Spinal cord (tissue), 10 donors: ENCODE measurements around the gene HMX2. TPM values are rescaled to one million over a fixed set of nuclear protein-coding genes. Genes with fewer than 3 reads are reported as not detected.
A peak's percentile ranks its signal among the peaks of the same experiment; 100 is the strongest.

ENCODE experiments used
- DNase-seq, 6 donors: peaks; one replicate each; pipeline versions ENCODE4 v3.0.0 to v3.0.0-alpha.2; 2013 to 2015; ENCODE audit warnings: low spot score in 6 of 6, low read depth in 4 of 6
- H3K27ac ChIP-seq: one replicate; pipeline ENCODE4 v1.5.1; 2013; ENCODE audit warnings: low read depth, low read length, control low read depth
- H3K27me3 ChIP-seq: one replicate; pipeline ENCODE4 v1.6.1; 2013; ENCODE audit warnings: low read length; ENCODE audit not compliant: control insufficient read depth, insufficient read depth
- H3K36me3 ChIP-seq: one replicate; pipeline ENCODE4 v1.6.1; 2013; ENCODE audit warnings: low read length; ENCODE audit not compliant: control insufficient read depth, insufficient read depth
- H3K4me1 ChIP-seq: one replicate; pipeline ENCODE4 v1.6.1; 2013; ENCODE audit warnings: low read length; ENCODE audit not compliant: control insufficient read depth, insufficient read depth
- H3K4me3 ChIP-seq: one replicate; pipeline ENCODE4 v1.5.1; 2013; ENCODE audit warnings: low read depth, low read length, control low read depth
- H3K9me3 ChIP-seq: one replicate; pipeline ENCODE4 v1.6.1; 2013; ENCODE audit warnings: low read length; ENCODE audit not compliant: control insufficient read depth, insufficient read depth
- WGBS: methylation state at CpG from one replicate; pipeline ENCODE4 v1.1.5; 2013; ENCODE audit warnings: missing lambda C conversion rate; ENCODE audit not compliant: insufficient coverage; 5-methylcytosine and 5-hydroxymethylcytosine counted together
- polyA plus RNA-seq, 2 donors: library from polyadenylated mRNA; unstranded; fragments of 120-200 nt; gene quantifications; one replicate each; pipeline ENCODE4 v1.2.1, GENCODE V29; 2013; ENCODE audit not compliant: insufficient read length in 2 of 2
- total RNA-seq, 2 donors: library from RNA; depleted of rRNA in 1 of 2; stranded (reverse); fragments of 120-200 nt in 1 of 2; fragments of >200 nt in 1 of 2; gene quantifications; one replicate each; pipeline versions ENCODE4 v1.2.3 to v1.2.4, GENCODE V29; 2013 to 2014
- donor health status: healthy.

HMX2 gene
- total and polyA plus RNA-seq, 4 donors: 0.09 to 0.68 TPM; not detected in 2

DNA sequence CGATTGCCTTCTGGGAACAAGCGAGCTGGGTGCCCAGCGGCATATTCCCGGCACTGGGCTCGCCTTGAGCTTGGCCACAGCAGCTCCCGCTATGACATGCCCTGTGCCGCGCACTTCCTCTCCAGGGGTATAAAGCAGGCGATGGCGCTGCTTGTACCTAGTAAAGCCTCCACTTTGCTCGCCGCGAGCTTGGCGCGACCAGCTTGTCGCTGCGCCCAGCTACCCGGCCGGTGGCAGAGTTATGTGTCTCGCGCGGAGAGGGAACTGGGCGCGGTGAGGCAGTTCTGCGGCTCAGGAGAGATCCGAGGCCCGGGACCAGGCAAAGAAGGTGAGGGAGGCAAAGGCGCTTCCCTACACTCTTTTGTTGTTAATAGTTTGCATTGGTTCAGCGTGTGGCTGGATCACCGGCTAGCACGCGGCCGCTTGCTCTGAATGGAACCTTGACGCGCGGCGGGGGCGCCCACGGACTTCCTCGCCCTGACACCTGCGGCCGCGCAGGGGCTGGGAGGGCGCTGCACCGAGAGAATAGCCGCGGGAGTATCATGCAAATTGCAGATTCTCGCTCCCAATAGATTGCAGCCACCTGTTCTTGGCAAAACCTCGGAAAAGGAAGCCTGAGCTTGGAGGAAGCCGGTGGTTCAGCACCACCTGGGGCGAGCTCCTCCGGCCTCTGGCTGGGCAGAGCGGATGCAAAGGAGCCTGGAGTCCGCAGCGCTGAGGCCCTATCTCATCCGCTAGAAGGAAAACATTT is 3.2 kb downstream of the HMX2 start:
- H3K4me3 ChIP-seq: no peak overlapping the region
- peak in 2 of 6 donors; percentile 42 to 55 for DNase-seq
- WGBS: under 1% methylated on average over 52 of the region's 56 CpGs

DNA sequence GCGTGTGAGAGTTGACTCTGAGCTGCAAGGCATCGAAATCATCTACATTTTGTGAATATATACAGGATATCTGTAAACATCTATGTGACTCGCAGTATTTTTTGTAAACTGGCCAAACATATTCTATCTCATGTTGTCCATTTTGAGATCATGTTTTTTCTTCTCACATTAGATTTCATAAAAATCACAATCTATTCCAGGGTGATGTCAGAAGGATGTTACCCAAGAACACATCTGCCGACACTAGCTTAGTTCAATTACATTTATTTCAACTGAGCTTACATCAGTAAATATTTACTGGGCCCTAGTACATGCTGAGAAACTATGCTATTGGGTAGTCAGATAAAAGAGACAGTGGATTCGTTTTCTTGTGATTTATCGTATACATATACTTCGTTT is 3.8 kb downstream of the HMX2 start:
- WGBS: no CpG with 5 or more reads among the region's 7 CpGs
- Histone ChIP-seq H3K9me3 (no peaks in the 10 kb centered on the region), H3K36me3 (peaks cover 5% of the 10 kb centered on the region), H3K27me3 (peaks cover 66% of the 10 kb centered on the region), H3K4me3 (no peak overlapping the region), H3K27ac (no peak overlapping the region), H3K4me1 (peaks cover 42% of the 10 kb centered on the region)
- DNase-seq: peak in 2 of 6 donors; percentile 33 to 58

More for the DNA sequence above, 3.2 kb downstream of the HMX2 start:
- Histone ChIP-seq H3K27me3 (peaks cover 72% of the 10 kb centered on the region), H3K4me1 (peaks cover 42% of the 10 kb centered on the region), H3K9me3 (no peaks in the 10 kb centered on the region), H3K36me3 (peaks cover under 1% of the 10 kb centered on the region), H3K27ac (no peak overlapping the region)

DNA sequence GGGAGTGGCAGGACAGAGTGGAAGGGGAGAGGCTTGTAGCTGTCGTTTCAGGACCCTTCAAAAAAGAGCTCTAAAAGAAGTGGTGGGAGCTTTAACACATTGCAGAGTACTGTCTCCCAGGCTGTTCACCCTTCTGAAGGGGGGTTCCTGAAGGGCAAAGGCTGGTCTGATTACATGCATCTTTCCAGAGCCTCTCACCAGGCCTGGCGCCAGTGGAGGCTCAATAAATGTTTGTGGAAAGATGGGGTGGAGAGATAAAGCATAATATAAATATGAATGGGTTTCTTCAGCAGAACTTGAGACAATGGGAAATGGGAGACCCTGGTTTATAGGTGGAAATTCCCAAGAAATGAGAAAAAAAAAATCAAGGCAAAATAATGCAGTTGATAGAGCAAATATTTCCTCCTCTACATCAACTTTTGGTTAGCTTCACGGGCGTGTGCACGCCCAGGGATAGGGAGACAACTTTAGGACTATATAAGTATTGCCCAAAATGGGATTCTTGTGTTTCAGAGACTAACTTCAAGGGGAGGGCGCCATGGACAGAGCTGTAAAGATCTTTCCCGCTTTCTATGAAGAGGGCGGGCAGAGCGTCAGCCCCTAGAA is 5.7 kb downstream of the HMX2 start:
- H3K27me3 ChIP-seq: peaks cover 47% of the 10 kb centered on the region
- H3K4me3 ChIP-seq: no peak overlapping the region
- peaks cover 30% of the 10 kb centered on the region for H3K4me1 ChIP-seq

DNA sequence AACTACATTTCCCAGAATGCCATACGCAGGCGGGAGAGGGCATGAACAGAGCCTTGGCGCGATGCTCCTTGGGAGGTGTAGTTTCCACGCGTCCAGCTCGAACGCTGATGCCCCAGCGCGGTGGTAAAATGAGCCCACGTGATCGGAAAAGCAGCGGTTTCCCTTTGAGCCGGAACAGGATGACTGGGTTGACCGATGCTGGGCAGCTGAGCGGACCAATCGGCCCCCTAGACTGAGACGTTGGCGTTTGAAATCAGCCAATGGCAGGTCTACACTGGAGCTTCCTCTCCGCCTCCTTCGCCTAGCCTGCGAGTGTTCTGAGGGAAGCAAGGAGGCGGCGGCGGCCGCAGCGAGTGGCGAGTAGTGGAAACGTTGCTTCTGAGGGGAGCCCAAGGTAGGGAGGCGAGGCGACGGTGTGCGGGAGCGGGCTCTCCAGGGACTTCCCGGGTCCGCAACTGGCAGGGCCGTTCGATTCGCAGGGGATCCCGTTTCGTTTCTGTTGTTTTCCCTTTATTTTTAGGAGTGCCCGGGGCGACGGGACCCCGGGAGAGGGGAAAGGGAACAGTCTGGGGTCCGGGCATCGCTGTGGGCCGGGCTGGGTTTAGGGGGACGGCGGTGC is 6.3 kb downstream of the HMX2 start, which contains the start of gene BUB3:
Gene BUB3 (plus strand): TSS at position 311 of the 619 bp plus-strand sequence. CDS start 516 bp downstream, outside the sequence.
- Histone ChIP-seq H3K4me3 (peak within 1 kb of the TSS; percentile 91), H3K27me3 (peaks cover 41% of the 10 kb centered on the region), H3K27ac (peak within 1 kb of the TSS; percentile 89), H3K36me3 (peaks cover 6% of the 10 kb centered on the region), H3K4me1 (peaks cover 28% of the 10 kb centered on the region), H3K9me3 (no peaks in the 10 kb centered on the region)
- DNase-seq: peak; percentile 97 to 100 (median 98)
- WGBS: under 1% methylated on average over 50 of the region's 50 CpGs

More for the DNA sequence above, 5.7 kb downstream of the HMX2 start:
- Histone ChIP-seq H3K9me3 (no peaks in the 10 kb centered on the region), H3K36me3 (peaks cover 6% of the 10 kb centered on the region), H3K27ac (no peak overlapping the region)
- 20% methylated on average over 5 of the region's 9 CpGs for WGBS
- no peak for DNase-seq

DNA sequence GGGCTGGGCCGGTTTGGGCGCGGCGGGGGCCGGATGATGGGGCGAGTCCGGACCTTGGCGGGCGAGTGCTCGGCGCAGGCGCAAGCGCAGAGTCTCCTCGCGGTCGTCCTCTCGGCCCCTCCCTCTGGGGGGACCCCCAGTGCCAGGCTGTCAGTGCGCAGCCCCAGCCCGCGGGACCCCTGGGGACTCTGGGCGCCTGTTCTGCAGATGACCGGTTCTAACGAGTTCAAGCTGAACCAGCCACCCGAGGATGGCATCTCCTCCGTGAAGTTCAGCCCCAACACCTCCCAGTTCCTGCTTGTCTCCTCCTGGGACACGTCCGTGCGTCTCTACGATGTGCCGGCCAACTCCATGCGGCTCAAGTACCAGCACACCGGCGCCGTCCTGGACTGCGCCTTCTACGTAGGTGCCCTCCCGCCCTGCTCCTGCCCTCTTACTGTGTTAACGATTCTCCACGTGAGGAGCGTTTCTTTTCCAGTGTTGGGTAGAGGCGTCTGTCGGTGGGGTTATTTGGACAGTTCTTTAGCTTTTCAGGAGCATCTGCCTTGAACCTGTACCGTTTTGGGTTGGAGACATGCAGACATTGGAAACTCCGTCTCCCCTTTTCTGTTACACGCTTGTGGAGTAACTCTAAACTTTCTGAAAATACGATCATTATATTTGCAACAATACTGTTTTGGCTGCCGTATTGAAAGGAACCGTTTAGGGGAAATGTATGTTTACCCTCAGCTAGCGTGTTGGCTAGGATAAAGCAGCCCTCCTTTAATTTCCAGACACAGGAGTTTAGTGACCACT is 7.0 kb downstream of the HMX2 start:
- no peaks in the 10 kb centered on the region for H3K9me3 ChIP-seq
- H3K4me3 ChIP-seq: peak overlapping the region; percentile 91
- 2% methylated on average over 39 of the region's 49 CpGs for WGBS
- H3K36me3 ChIP-seq: peaks cover 6% of the 10 kb centered on the region
- peak overlapping the region; percentile 89 for H3K27ac ChIP-seq
- peaks cover 21% of the 10 kb centered on the region for H3K4me1 ChIP-seq
- peak in 2 of 6 donors; percentile 76 to 77 for DNase-seq
- H3K27me3 ChIP-seq: peaks cover 34% of the 10 kb centered on the region

DNA sequence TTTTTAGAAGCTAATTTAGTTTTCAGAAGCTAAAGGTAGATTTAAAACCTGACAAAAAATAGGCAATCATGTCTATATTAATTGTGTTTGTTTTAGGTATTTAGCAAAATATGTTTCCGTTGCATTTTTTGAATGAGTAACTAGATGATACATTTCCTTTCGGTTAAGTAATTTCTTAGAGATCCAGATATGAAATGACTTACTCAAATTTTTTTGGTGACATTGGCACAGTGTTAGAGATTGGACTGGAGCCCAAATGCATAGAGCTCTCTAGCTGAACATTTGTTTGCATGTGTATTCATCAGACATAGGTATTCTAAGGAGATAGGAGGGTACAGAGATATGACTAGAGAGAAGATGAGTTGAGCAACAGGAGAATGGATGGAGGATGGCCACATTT is 8.1 kb downstream of the HMX2 start:
- Histone ChIP-seq H3K27ac (no peak overlapping the region), H3K4me1 (peaks cover 12% of the 10 kb centered on the region), H3K27me3 (peaks cover 23% of the 10 kb centered on the region), H3K36me3 (peaks cover 6% of the 10 kb centered on the region), H3K9me3 (no peaks in the 10 kb centered on the region), H3K4me3 (no peak overlapping the region)
- no peak for DNase-seq
- 83% methylated on average over 1 of the region's 2 CpGs for WGBS

DNA sequence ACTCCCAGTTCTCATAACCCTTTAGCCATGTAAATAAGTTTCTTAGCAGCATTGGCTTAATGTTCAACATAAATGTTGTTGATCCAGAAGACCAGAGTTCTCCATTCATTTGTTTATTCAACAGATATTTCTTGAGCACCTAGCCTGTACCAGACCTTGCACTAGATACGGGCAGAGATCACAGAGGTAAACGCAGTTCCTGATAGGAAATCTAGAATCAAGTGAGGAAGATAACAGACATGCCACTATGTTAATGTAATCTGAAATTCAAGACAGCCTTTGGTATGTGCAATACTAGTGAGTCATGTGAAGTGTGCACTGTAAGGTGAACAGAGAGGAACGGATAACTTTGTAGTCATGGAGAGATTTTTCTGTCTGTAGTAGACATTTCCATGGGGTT is 9.3 kb downstream of the HMX2 start:
- DNase-seq: no peak
- no peak overlapping the region for H3K4me3 ChIP-seq
- no peak overlapping the region for H3K27ac ChIP-seq
- WGBS: 100% methylated on average over 2 of the region's 3 CpGs
- peaks cover 6% of the 10 kb centered on the region for H3K36me3 ChIP-seq
- peaks cover 7% of the 10 kb centered on the region for H3K4me1 ChIP-seq
- H3K27me3 ChIP-seq: peaks cover 11% of the 10 kb centered on the region
- H3K9me3 ChIP-seq: no peaks in the 10 kb centered on the region

DNA sequence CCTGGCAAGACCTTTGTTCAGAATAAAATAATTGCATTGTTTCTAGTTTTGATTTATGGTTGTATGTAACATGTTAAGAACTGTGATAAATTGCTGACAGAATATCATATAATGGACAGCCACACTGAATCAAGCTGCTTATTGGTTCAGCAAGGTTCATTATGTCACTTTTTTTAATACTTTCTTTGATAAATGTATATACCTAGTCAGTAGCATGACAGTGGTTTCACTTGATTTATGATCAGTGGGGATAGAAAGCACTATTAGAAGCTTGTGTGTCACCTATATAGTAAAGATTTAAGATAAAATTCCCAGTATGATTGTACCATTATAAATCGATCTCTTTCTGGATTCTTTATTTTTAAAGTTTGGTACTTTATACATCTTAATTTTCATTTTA is 10.7 kb downstream of the HMX2 start:
- Histone ChIP-seq H3K4me1 (peaks cover 7% of the 10 kb centered on the region), H3K27me3 (no peaks in the 10 kb centered on the region), H3K36me3 (peaks cover 6% of the 10 kb centered on the region), H3K27ac (no peak overlapping the region), H3K4me3 (no peak overlapping the region), H3K9me3 (no peaks in the 10 kb centered on the region)
- DNase-seq: no peak
- no CpG with 5 or more reads among the region's 1 CpG for WGBS

DNA sequence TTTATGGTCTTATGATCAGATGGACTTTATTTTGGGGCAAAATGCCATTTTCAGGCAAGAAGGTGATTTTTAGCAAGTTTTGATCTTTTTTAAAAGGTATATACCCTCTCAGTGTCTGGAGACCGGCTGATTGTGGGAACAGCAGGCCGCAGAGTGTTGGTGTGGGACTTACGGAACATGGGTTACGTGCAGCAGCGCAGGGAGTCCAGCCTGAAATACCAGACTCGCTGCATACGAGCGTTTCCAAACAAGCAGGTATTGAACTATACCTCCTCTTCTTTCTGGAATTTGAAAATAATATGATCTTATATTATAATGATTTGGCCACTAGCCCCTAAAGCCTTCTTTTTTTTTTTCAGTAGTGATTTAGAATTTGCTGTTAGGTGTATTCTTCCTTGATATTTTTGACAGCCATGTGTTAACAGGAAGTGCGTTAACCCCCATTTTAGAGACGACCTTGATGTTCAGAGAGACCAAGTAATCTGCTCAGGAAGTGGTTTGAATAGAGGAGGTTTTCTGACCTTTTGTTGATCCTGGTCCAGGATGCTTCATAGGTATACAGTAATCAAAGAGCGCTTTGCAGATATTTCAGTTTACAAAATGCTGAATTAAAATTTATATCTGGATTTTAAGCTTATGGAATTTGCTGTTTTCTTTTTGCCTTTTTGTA is 12.5 kb downstream of the HMX2 start:
- no peaks in the 10 kb centered on the region for H3K27me3 ChIP-seq
- DNase-seq: no peak
- peaks cover 6% of the 10 kb centered on the region for H3K36me3 ChIP-seq
- H3K4me1 ChIP-seq: no peaks in the 10 kb centered on the region
- no peaks in the 10 kb centered on the region for H3K9me3 ChIP-seq
- WGBS: 71% methylated on average over 2 of the region's 11 CpGs
- no peak overlapping the region for H3K4me3 ChIP-seq
- no peak overlapping the region for H3K27ac ChIP-seq
